ENCODE measurements around the gene SLC6A18. TPM values are rescaled to one million over a fixed set of nuclear protein-coding genes. Genes with fewer than 3 reads are reported as not detected.

Gene SLC6A18
- total and polyA plus RNA-seq, 9 of the 15 experiments (the other 6 are each of a cell fraction or from before 2014, with no cell fraction given): not detected

DNA sequence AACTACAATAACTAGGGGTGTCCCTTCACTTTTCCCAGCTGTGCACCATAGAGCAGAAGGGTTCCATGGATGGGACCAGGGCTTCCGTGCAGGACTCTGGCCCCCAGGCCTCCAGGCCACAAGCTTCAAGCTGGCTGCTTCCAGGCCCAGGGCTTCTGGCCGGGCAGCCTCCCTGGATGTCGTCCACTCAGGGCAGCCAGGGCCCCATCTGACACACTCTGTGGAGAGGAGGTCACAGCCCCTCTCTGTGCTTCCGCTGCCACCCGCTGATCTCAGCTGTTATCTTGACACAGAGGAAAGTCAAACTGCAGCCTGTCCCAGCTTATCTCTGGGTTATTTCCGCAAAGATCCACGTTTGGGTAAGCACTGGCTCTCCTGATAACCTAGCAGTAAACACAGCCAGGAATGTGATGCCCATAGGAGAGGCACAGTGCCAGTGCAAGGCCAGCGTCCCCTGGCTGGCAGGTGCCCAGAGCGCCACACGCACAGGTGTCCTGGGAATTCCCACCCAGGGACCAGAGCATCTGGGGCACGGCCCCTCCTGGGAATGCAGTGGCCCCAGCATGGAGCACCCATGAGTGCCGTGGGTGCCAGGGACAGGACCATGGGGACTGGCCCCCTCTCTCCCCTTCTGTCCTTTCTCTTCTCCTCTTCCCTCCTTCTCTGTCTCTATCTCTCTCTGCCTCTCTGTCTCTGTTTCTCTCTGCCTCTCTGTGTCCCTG is 39.4 kb upstream of the SLC6A18 start (continued):
- TF ChIP-seq GTF3C2 (IDR thresholded peaks at IDR 0.05; ENCODE audit: borderline replicate concordance, extremely low read depth, insufficient read length): no peak
- no peak for TF ChIP-seq ARHGAP35 (IDR thresholded peaks at IDR 0.05; ENCODE audit: partially characterized antibody)
- no peak for TF ChIP-seq SMC3 (conservative IDR thresholded peaks at IDR 0.05; ENCODE audit: insufficient read depth, low read depth, low read length)
- no peak for TF ChIP-seq RFX5 (IDR thresholded peaks at IDR 0.05; ENCODE audit: low read depth, low read length)
- no peak for TF ChIP-seq HBP1 (CRISPR knock-in tag; IDR thresholded peaks at IDR 0.05)
- TF ChIP-seq MNT (conservative IDR thresholded peaks at IDR 0.05): peak; percentile 44 to 75; a peak in 3 of 4 replicates
- TF ChIP-seq HINFP (tag; conservative IDR thresholded peaks at IDR 0.05; ENCODE audit: low read depth): no peak
- TF ChIP-seq VEZF1 (CRISPR knock-in tag; IDR thresholded peaks at IDR 0.05): peak; percentile 75
- no peak for TF ChIP-seq ZSCAN32 (CRISPR knock-in tag; IDR thresholded peaks at IDR 0.05)
- TF ChIP-seq ZNF175 (CRISPR knock-in tag; IDR thresholded peaks at IDR 0.05; ENCODE audit: low read depth): peak; percentile 91; the same call in 1 of the 2 replicates
- TF ChIP-seq, protein P1, sequence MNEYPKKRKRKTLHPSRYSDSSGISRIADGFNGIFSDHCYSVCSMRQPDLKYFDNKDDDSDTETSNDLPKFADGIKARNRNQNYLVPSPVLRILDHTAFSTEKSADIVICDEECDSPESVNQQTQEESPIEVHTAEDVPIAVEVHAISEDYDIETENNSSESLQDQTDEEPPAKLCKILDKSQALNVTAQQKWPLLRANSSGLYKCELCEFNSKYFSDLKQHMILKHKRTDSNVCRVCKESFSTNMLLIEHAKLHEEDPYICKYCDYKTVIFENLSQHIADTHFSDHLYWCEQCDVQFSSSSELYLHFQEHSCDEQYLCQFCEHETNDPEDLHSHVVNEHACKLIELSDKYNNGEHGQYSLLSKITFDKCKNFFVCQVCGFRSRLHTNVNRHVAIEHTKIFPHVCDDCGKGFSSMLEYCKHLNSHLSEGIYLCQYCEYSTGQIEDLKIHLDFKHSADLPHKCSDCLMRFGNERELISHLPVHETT (CRISPR knock-in tag; conservative IDR thresholded peaks at IDR 0.05 in 1 of 2, IDR thresholded peaks at IDR 0.05 in 1 of 2): peak in 1 of 2 experiments; percentile 89; a peak in 2 of 4 replicates
- TF ChIP-seq ZNF695 (CRISPR knock-in tag; IDR thresholded peaks at IDR 0.05): 0 out of 2 replicates have a peak, but pooled peaks have one; percentile 69
- TF ChIP-seq, protein P2, sequence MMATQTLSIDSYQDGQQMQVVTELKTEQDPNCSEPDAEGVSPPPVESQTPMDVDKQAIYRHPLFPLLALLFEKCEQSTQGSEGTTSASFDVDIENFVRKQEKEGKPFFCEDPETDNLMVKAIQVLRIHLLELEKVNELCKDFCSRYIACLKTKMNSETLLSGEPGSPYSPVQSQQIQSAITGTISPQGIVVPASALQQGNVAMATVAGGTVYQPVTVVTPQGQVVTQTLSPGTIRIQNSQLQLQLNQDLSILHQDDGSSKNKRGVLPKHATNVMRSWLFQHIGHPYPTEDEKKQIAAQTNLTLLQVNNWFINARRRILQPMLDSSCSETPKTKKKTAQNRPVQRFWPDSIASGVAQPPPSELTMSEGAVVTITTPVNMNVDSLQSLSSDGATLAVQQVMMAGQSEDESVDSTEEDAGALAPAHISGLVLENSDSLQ (IDR thresholded peaks at IDR 0.05): peak; percentile 53

Data from K562 (cell line).